ENCODE data around the gene ADSL. TPM values are rescaled to one million over a fixed set of nuclear protein-coding genes. Genes with fewer than 3 reads are reported as not detected.

The ADSL gene
- 74.1 and 75.0 TPM in 2 replicates for total RNA-seq
- long read RNA-seq, full-length matches to known transcripts = 779 of 855 reads
- long read RNA-seq, partial matches to known transcripts = 5 of 855 reads
- long read RNA-seq, other reads (novel, unspliced or antisense) = 71 of 855 reads

GRCh38 chr22:40346185-40347118, at the start of gene ADSL:
ADSL (plus strand) TSS chr22:40346500; CDS start chr22:40346559, 59 bp downstream.
- Mint-ChIP-seq H3K36me3 (ENCODE audit: unreplicated experiment) (peaks cover 5% of the 10 kb centered on the region), H3K4me1 (ENCODE audit: unreplicated experiment) (peaks cover 24% of the 10 kb centered on the region), H3K9me3 (ENCODE audit: unreplicated experiment) (no peaks in the 10 kb centered on the region), H3K4me3 (ENCODE audit: unreplicated experiment) (peak within 1 kb of the TSS; percentile 98), H3K27me3 (ENCODE audit: unreplicated experiment) (no peaks in the 10 kb centered on the region), H3K27ac (ENCODE audit: unreplicated experiment) (peak within 1 kb of the TSS; percentile 97)
- DNase-seq (ENCODE audit: extremely low spot score, unreplicated experiment) = peak; percentile 95
- TF ChIP-seq CTCF (IDR thresholded peaks at IDR 0.05) = no peak

- Mint-ChIP-seq H3K4me1 (ENCODE audit: unreplicated experiment) (peaks cover 8% of the 10 kb centered on the region), H3K27me3 (ENCODE audit: unreplicated experiment) (no peaks in the 10 kb centered on the region), H3K4me3 (ENCODE audit: unreplicated experiment) (no peak overlapping the region), H3K36me3 (ENCODE audit: unreplicated experiment) (peaks cover 33% of the 10 kb centered on the region), H3K27ac (ENCODE audit: unreplicated experiment) (no peak overlapping the region), H3K9me3 (ENCODE audit: unreplicated experiment) (no peaks in the 10 kb centered on the region)
- DNase-seq (ENCODE audit: extremely low spot score, unreplicated experiment) = no peak
- TF ChIP-seq CTCF (IDR thresholded peaks at IDR 0.05) = no peak
Observed at GRCh38 chr22:40300316-40300715, 46.0 kb upstream of the ADSL start.

- no peaks in the 10 kb centered on the region for H3K27me3 Mint-ChIP-seq (ENCODE audit: unreplicated experiment)
- no peak overlapping the region for H3K27ac Mint-ChIP-seq (ENCODE audit: unreplicated experiment)
- H3K36me3 Mint-ChIP-seq (ENCODE audit: unreplicated experiment) = peaks cover 30% of the 10 kb centered on the region
- H3K4me3 Mint-ChIP-seq (ENCODE audit: unreplicated experiment) = no peak overlapping the region
- no peaks in the 10 kb centered on the region for H3K9me3 Mint-ChIP-seq (ENCODE audit: unreplicated experiment)
- H3K4me1 Mint-ChIP-seq (ENCODE audit: unreplicated experiment) = peaks cover 8% of the 10 kb centered on the region
- DNase-seq (ENCODE audit: extremely low spot score, unreplicated experiment) = no peak
- TF ChIP-seq CTCF (IDR thresholded peaks at IDR 0.05) = no peak
Observed at GRCh38 chr22:40300884-40301672, 45.2 kb upstream of the ADSL start.

- DNase-seq (ENCODE audit: extremely low spot score, unreplicated experiment) = no peak
- peaks cover 24% of the 10 kb centered on the region for H3K36me3 Mint-ChIP-seq (ENCODE audit: unreplicated experiment)
- H3K9me3 Mint-ChIP-seq (ENCODE audit: unreplicated experiment) = no peaks in the 10 kb centered on the region
- no peaks in the 10 kb centered on the region for H3K27me3 Mint-ChIP-seq (ENCODE audit: unreplicated experiment)
- H3K4me3 Mint-ChIP-seq (ENCODE audit: unreplicated experiment) = no peak overlapping the region
- no peak overlapping the region for H3K27ac Mint-ChIP-seq (ENCODE audit: unreplicated experiment)
- peaks cover 8% of the 10 kb centered on the region for H3K4me1 Mint-ChIP-seq (ENCODE audit: unreplicated experiment)
- TF ChIP-seq CTCF (IDR thresholded peaks at IDR 0.05) = no peak
Observed at GRCh38 chr22:40302149-40302548, 44.2 kb upstream of the ADSL start.
